MM.1S (cell line): ENCODE results near the gene LRMDA.

ENCODE experiments used
- DNase-seq: peaks from one replicate; pipeline ENCODE4 v3.0.0-alpha.2; 2015
- H2AFZ ChIP-seq: fragments of 300-600 bp; sonication (generic); 2 replicates; pipeline ENCODE4 v1.6.0; 2016; ENCODE audit warnings: antibody characterized with exemption, low read length
- H3F3A ChIP-seq: fragments of 300-600 bp; sonication (generic); 2 replicates; pipeline ENCODE4 v1.6.1; 2016; ENCODE audit warnings: mild to moderate bottlenecking, antibody characterized with exemption, low read length, moderate library complexity, mixed read lengths; ENCODE audit not compliant: insufficient read depth
- H3K27ac ChIP-seq: fragments of 300-600 bp; sonication (generic); 2 replicates; pipeline ENCODE4 v1.5.1; 2016; ENCODE audit warnings: mild to moderate bottlenecking, low read length
- H3K27me3 ChIP-seq: fragments of 300-600 bp; sonication (generic); replicated peaks from 2 replicates; pipeline ENCODE4 v1.6.0; 2016; ENCODE audit warnings: low read length; ENCODE audit not compliant: insufficient read depth
- H3K36me3 ChIP-seq: fragments of 300-600 bp; sonication (generic); replicated peaks from 2 replicates; pipeline ENCODE4 v1.6.1; 2016; ENCODE audit warnings: mild to moderate bottlenecking, low read length, mixed read lengths; ENCODE audit not compliant: insufficient read depth
- H3K4me1 ChIP-seq: fragments of 300-600 bp; sonication (generic); 2 replicates; pipeline ENCODE4 v1.6.1; 2016; ENCODE audit warnings: low read length, mixed read lengths
- H3K4me2 ChIP-seq: fragments of 300-600 bp; sonication (generic); 2 replicates; pipeline ENCODE4 v1.6.0; 2016; ENCODE audit warnings: low read depth, low read length
- H3K4me3 ChIP-seq: fragments of 300-600 bp; sonication (generic); 2 replicates; pipeline ENCODE4 v1.5.1; 2016; ENCODE audit warnings: low read length, mixed read lengths
- H3K79me2 ChIP-seq: fragments of 300-600 bp; sonication (generic); 2 replicates; pipeline ENCODE4 v1.6.1; 2016; ENCODE audit warnings: mixed run types, low read length, mixed read lengths
- H3K9ac ChIP-seq: fragments of 300-600 bp; sonication (generic); 2 replicates; pipeline ENCODE4 v1.6.1; 2016; ENCODE audit warnings: low read length, mixed read lengths
- H3K9me2 ChIP-seq: fragments of 300-600 bp; sonication (generic); replicated peaks from 2 replicates; pipeline ENCODE4 v1.6.1; 2016; ENCODE audit warnings: mild to moderate bottlenecking, low read length, mixed read lengths; ENCODE audit not compliant: insufficient read depth
- H3K9me3 ChIP-seq: fragments of 300-600 bp; sonication (generic); replicated peaks from 2 replicates; pipeline ENCODE4 v1.6.1; 2016; ENCODE audit warnings: mild to moderate bottlenecking, low read length, mixed read lengths; ENCODE audit not compliant: insufficient read depth
- H4K20me1 ChIP-seq: fragments of 300-600 bp; sonication (generic); 2 replicates; pipeline ENCODE4 v1.6.1; 2016; ENCODE audit warnings: mild to moderate bottlenecking, low read length, moderate library complexity, mixed read lengths; ENCODE audit not compliant: insufficient read depth
- CTCF ChIP-seq: fragments of 300-600 bp; sonication (generic); IDR thresholded peaks from 2 replicates; pipeline ENCODE4 v1.5.1; 2016; ENCODE audit warnings: antibody characterized with exemption, low read length, mixed read lengths
- EZH2 ChIP-seq: fragments of 300-600 bp; sonication (generic); optimal IDR thresholded peaks from 2 replicates; pipeline ENCODE3; 2017; ENCODE audit warnings: low read depth, mild to moderate bottlenecking, antibody characterized with exemption, low read length, mixed read lengths
- EZH2phosphoT487 ChIP-seq: fragments of 300-600 bp; sonication (generic); IDR thresholded peaks from 2 replicates; pipeline ENCODE4 v1.6.1; 2018; ENCODE audit warnings: antibody characterized with exemption, low read length

Gene LRMDA

GRCh38 chr10:76492026-76492425 lies 1060.6 kb downstream of the LRMDA start:
- TF ChIP-seq EZH2 (no peak), CTCF (no peak), EZH2phosphoT487 (no peak)
- H3K27ac ChIP-seq = no peak overlapping the region
- H2AFZ ChIP-seq = no peak overlapping the region
- H3K36me3 ChIP-seq = no peaks in the 10 kb centered on the region
- H3K9ac ChIP-seq = no peak overlapping the region
- no peaks in the 10 kb centered on the region for H4K20me1 ChIP-seq
- no peak overlapping the region for H3K4me2 ChIP-seq
- no peaks in the 10 kb centered on the region for H3K79me2 ChIP-seq
- H3K4me3 ChIP-seq = no peak overlapping the region
- no peaks in the 10 kb centered on the region for H3K9me2 ChIP-seq
- H3K9me3 ChIP-seq = no peaks in the 10 kb centered on the region
- DNase-seq = no peak
- no peaks in the 10 kb centered on the region for H3K27me3 ChIP-seq
- H3K4me1 ChIP-seq = no peaks in the 10 kb centered on the region
- H3F3A ChIP-seq = no peaks in the 10 kb centered on the region

GRCh38 chr10:76492678-76493472 lies 1061.5 kb downstream of the LRMDA start:
- H3K4me2 ChIP-seq = no peak overlapping the region
- no peaks in the 10 kb centered on the region for H3K79me2 ChIP-seq
- H3K4me3 ChIP-seq = no peak overlapping the region
- DNase-seq = no peak
- no peaks in the 10 kb centered on the region for H3K4me1 ChIP-seq
- TF ChIP-seq EZH2 (no peak), EZH2phosphoT487 (no peak), CTCF (no peak)
- H3K9me3 ChIP-seq = no peaks in the 10 kb centered on the region
- no peaks in the 10 kb centered on the region for H3K36me3 ChIP-seq
- no peaks in the 10 kb centered on the region for H3K9me2 ChIP-seq
- no peaks in the 10 kb centered on the region for H3K27me3 ChIP-seq
- H3K9ac ChIP-seq = no peak overlapping the region
- no peaks in the 10 kb centered on the region for H4K20me1 ChIP-seq
- H3K27ac ChIP-seq = no peak overlapping the region
- H3F3A ChIP-seq = no peaks in the 10 kb centered on the region
- H2AFZ ChIP-seq = no peak overlapping the region

- no peak overlapping the region for H3K4me2 ChIP-seq
- H2AFZ ChIP-seq = no peak overlapping the region
- TF ChIP-seq CTCF (no peak), EZH2 (no peak), EZH2phosphoT487 (no peak)
- no peaks in the 10 kb centered on the region for H3K36me3 ChIP-seq
- no peak overlapping the region for H3K27ac ChIP-seq
- no peak overlapping the region for H3K4me3 ChIP-seq
- H3K9me3 ChIP-seq = no peaks in the 10 kb centered on the region
- no peak overlapping the region for H3K9ac ChIP-seq
- no peaks in the 10 kb centered on the region for H3K27me3 ChIP-seq
- no peaks in the 10 kb centered on the region for H3F3A ChIP-seq
- no peaks in the 10 kb centered on the region for H3K9me2 ChIP-seq
- no peaks in the 10 kb centered on the region for H3K79me2 ChIP-seq
- no peaks in the 10 kb centered on the region for H4K20me1 ChIP-seq
- DNase-seq = no peak
- H3K4me1 ChIP-seq = no peaks in the 10 kb centered on the region
Observed at GRCh38 chr10:76497666-76498065, 1066.2 kb downstream of the LRMDA start.
